HG02610 (cell line): ENCODE measurements around the gene HIVEP2.
A peak's percentile ranks its signal among the peaks of the same experiment; 100 is the strongest.

Experiments
- ATAC-seq: cut with Tn5 transposase; IDR thresholded peaks from one replicate; pipeline ENCODE4 v1.9.1; 2021; ENCODE audit warnings: mild to moderate bottlenecking, moderate library complexity; ENCODE audit not compliant: unreplicated experiment

HIVEP2 gene

DNA sequence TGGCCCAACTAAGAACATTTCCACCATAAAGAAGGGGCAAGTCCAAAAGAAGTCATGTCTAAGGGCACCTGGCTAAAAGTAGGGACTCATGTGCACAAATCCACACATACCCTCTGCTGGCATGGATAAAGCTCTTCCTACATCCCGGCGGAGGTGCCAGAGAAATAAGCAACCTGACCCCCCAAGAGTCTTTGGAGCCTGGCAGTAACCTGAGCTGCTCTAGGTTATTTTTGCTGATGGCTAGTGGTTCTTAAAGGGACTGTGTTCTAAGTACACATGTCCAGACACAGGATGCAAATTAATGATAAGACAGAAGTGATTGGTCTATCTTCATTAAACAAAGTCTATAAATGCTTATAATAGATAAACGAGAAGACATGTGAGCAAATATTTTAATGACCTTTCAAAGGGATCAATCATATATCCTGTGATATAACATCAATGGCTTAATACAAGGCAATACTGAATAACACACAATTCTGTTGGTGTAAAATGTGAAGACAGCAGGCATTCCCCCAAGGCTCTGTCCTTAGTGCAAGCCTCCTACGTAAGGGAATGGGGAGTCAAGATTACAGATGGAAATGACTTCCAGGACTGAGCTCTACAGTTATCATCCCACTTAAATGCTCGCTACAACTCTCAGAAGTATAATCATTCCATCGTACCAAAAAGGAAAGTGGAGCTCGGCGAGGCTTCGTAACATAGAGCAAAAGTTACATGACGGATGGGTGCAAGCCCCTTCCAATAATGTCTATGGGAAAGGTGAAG lies 52.5 kb downstream of the HIVEP2 start:
- no peak for ATAC-seq

- ATAC-seq, result no peak
Measured at GRCh38 chr6:142891454-142891853, 53.5 kb downstream of the HIVEP2 start.

- no peak for ATAC-seq
Measured at GRCh38 chr6:142888456-142888855, 56.5 kb downstream of the HIVEP2 start.

DNA sequence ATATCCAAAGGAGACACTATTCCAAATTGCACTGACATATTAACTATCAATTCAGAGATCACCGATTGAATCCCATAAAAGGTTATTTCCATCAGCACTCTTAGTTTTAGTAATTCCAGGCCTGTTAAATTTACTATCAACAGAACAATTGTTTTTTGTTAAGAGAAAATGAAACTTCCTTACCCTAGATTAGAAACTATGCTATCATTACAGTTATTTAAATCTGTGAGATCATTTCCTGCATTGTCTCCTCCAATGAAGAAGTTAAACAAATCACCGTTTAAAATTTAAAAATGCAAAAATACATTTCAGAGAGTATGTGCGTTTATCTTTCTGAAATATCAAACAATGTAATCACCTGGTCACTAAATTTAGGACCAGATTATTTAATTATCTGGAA lies 57.5 kb downstream of the HIVEP2 start:
- no peak for ATAC-seq

GRCh38 chr6:142886431-142887170 lies 58.4 kb downstream of the HIVEP2 start:
- ATAC-seq, result peak; percentile 59

GRCh38 chr6:142885182-142885867 lies 59.7 kb downstream of the HIVEP2 start:
- ATAC-seq, result peak; percentile 77

DNA sequence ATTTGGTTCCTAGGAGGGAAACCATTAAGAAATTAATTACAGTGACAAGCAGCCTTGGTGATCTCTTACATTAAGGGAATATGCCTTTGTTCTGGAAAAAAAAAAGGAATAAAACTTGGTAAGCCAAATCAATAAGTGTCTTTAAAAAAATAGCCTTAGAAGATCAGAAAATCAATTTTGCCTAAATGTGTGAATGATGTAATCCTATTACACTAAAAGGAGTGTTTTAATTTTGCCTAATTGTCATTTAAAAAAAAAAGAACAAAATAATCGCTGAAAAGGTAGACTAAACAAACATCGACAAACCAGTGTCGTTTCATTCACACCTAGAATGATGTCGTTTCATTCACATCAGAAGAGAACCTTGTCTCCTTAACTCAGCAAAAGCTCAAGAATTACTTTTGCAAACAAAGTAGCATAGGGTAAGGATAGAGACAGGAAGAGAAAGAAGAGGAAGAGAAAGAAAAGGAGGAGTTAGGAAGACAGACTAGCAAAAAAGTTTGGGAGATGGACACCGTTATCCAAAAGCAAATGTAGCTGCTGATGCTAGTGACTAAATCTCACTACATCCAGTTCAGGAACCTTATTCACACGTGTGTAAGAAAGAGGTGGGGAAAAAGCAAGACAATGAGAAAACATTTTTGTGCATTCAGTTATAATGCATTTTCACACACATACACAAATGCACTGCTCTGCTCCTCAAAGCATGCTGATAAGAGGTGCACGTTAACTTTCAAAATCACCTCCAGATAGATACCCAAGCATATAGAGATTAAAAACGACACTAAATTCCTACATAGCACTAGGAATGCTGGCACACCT lies 60.6 kb downstream of the HIVEP2 start:
- no peak for ATAC-seq

- no peak for ATAC-seq
Measured at GRCh38 chr6:142883011-142883410, 62.0 kb downstream of the HIVEP2 start.

DNA sequence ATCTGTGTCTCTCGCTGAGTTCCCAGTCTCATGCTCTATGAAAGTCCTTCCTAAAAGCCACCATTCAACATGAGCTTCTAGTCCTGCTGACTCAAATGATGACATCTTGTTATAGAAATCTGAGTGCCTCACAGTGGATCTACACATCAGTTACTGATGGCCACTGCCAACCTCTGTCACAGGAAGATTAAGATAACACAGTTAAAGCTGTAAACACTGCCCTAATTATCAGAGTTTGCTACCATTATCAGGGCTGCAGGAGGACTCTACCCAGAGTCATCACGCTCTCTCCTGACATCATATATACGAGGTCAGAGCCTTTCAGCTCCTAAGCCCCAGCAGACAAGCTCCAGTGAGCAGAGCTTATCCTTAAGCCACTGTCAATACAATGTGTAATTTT lies 63.2 kb downstream of the HIVEP2 start:
- peak; percentile 27 for ATAC-seq

DNA sequence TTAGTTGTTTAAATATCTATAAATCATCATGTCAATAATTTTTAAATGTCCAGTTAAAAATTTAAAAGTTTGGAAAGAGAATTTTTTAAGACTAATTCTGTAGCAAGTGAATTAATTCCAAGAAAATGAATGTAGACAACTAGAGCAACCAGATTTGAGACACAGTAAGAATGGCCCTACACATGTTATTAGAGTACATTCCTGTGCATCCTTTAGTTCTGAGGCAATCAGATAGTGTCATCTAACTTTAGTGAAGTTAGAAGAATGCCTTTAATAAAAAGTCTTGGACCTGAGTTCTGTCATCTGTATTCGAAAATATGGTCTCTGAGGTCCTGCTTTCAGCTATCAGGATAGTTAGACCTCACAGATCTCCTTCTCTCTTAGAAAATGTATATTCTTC lies 63.7 kb downstream of the HIVEP2 start:
- ATAC-seq, result no peak

DNA sequence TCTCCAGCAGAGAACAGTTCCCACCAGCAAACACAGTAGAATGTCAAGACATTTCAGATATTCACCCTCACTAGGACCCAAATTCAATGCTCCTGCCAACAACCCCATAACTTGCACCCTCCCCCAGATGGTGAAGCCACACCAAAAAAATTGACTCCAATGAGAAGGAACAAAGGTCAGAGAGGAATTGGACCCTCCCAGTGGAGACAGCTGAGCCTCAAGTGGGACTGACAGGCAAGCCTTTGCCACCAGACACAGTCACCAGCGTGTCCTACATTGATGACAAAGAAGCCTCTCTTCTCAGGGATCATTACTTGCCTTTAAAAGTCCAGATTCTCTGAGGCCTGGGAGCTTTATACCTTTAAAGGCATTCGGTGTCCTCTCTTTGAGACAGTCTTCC lies 64.8 kb downstream of the HIVEP2 start:
- no peak for ATAC-seq

- no peak for ATAC-seq
Measured at GRCh38 chr6:142879527-142879926, 65.4 kb downstream of the HIVEP2 start.

DNA sequence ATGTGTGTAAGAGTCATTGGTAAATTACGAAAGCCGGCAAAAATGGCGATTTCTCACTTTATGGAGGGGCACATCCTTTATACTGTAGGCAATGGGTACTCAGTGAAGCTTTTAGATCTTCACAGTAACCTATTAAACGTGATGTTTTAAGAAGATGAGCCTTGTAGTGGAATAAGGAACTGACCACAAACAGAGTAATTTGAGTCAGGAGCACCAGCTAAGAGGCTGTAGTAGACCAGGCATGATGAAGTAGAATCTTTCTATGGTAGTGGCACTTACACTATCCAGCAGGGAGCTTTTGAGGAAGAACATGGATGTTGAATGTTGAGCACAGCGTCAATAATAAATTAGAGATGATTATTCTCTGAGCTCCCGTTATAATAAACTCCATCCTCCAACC lies 65.9 kb downstream of the HIVEP2 start:
- no peak for ATAC-seq

- peak; percentile 44 for ATAC-seq
Measured at GRCh38 chr6:142878407-142878806, 66.6 kb downstream of the HIVEP2 start.

DNA sequence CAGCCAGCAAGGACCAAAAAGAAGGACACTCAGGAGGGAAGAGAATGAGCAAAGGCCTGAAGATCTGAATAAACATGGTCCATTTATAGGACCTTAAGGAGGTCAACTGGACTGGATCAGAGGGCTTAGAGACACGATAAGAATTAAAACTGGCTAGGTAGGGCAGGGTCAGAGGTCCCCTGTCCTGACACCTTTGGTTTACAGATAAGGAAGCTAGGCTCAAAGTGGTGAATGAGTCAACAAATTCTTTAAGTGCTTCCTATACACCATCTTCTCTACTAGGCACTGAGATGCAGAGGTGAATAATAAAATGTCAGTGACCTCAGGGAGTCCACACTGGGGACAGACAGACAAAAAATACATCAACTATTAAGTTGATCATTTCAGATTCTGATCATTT lies 70.3 kb downstream of the HIVEP2 start:
- ATAC-seq, result no peak

DNA sequence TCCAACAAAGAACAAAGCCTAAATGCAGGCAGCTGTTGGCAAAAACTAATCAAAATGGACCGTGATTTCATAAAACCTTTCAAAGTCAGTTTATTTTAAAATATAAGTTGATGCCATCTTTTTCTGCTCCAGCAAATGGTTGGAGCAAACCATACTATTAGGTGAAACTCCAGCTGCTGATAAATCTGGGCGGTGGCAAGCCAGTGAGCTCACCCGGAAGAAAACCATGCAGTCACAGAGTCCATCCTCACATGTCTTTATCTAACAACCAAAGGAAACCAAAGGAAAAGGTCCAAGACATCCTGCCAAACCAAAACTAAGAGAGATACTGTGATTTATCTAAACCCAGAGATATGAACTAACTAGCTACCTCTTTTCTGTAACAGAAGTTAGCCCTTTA lies 72.6 kb downstream of the HIVEP2 start:
- ATAC-seq, result no peak

DNA sequence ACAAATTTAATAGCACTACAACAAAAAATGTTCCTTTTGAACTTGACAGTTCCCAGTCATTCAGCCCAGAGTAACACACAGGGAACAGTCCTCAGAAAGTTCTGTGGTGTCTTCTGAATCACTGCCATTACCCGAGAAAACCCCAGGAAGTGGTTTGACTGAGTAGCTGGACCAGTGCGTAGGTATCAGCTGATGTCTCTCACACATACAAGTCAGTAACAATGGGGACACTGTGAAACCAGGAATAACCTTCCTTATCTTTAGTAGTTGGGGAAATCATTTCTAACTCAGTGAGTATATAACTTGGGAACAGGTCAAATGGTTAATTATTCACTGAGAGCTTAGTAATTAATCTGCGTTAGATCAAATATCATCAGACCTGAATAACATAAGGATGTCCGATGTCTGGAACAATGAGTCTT lies 73.1 kb downstream of the HIVEP2 start:
- peak; percentile 97 for ATAC-seq

DNA sequence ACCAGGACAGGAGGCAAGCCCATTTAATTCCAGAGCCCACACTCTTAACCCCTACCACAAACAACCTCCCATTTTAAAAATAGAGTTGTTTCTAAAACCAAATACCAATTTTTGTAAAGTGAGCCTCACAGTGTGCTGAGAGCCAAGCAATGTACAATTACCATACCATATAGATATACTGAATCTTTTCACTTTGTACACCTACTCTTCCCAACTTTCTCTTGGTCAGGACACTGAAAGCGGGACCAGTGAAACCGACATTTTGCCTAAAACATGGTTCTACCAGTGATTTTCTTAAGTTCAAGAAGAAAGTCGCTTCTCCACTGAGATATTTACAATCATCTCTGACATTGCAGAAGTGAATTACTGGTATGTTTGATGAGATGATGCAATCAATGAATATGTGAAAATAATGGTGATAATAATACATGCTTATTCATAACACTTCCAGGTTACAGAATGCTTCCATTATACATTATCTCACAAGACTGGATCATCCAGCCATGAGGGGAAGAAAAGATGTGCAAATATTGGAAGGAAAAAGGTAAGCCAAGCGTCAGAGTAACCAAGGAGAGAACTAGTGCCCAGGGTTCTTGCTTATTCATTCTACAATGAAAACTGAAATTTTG lies 74.1 kb downstream of the HIVEP2 start:
- no peak for ATAC-seq

DNA sequence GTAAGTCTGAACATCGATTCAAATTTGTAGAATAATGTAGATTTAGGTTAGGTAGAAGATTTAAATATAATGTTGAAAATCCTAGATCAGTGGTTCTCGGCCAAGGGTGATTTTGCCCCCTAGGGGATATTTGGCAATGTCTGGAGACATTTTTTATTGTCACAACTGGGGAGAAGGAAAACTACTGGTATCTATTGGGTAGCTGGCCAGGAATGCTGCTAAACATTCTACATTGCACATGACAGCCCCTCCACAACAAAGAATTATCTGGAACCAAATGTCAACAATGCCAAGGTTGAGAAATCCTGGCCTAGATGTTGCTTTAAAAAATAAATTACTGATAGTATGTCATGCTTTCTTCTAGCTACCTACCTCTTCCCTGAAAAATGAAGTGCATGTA lies 76.1 kb downstream of the HIVEP2 start:
- no peak for ATAC-seq

DNA sequence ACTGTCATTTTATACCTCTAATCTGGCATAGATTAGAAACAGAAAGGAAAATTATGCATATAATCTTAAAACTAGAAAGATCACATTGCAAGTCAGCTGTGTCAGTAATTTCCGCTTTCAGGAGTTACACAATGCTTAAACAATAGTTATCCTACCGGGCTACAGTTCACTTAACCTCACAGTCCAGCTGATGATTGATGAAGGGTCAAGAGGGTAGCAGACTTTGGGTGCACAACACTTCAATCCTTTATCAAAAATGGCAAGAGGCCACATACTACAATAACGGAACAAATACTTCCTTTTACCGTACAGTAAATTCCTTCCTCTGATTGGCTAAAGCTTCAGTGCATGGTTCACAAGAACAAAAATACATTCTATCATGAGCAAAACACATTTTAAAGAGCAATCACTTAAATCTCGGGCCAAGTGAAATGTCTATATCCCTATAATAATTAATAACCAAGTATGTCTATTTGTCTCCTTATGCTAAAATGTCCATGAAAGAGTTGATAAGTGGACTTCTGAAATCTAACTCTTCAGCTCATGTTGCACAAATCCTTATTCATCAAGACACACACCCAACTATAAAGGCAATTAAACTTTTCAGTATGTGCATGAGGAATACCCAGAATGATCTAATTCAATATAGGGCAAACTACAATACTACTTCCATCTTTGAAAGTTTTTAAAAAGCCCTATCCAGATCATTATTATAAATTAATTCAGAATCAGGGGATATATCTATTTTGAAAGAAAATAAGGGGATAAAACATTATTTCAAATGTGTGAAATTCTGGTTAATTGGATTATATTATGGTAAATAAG lies 76.8 kb downstream of the HIVEP2 start:
- ATAC-seq, result no peak
